GF-D8 (cell line): ENCODE results near the gene NOTCH4.
A peak's percentile ranks its signal among the peaks of the same experiment; 100 is the strongest.

Source experiments
- DNase-seq: peaks from one replicate; lab custom pipeline; 2025; lab: John Stamatoyannopoulos, UW

Gene NOTCH4

GRCh38 chr6:32166411-32167061 is 57.3 kb downstream of the NOTCH4 start:
- no peak for DNase-seq

DNA sequence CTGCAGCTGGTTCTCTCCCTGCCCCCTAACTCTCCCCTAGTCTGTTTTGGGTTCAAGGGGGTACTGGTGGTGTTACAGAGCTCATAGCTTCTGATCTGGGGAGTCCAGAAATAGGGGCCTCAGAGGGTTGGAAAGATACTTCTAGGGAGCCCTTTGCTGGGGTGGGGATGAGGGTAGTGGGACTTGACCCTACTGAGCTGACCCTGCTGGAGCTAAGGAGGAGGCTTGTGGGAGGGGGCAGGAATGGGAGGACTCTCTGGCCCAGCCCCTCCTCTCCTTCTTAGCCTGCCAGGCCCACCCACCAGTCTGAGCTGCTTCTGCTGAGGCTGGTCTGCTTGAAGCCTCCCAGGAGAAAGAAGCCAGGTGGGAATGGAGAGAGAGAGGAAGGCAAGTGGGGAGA is 59.6 kb downstream of the NOTCH4 start, which contains the start of gene EGFL8:
TSS of gene EGFL8 (plus strand) at position 301 of the 400 bp plus-strand sequence. CDS start 1,571 bp downstream, outside the sequence.
- DNase-seq, result no peak

DNA sequence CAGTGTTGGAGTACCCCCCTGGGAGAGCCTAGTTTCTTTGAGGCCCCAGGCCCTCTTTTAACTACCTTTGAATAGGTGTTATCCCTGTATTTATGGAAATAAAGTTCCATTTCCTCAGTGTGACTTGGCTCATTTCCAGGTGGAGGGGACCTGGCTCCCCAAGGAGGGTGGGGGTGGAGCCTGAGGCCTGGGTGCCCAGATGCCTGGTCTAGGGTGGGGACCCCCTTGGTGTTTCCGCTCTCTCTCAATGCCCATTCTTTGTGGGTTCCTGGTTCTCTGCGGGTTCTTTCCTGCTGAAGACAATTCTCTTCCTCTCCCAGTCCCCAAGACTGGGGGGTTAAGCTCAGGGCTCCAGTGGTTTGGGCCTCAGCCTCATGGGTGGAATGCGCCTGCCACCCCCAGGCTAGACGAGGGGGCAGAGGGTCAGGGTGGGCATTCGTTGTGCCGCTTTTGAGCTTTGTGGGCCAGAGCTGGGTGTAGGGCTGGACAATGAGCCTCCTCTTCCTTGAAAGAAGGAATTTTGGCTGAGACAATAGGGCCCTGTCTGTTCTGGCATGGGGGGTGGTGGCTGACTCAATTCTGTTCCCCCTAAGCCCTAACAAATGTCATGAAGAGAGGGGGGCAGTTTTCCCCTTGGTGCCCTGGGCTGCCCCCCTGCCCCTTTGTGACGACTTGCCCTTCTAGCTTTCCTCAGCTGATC is 60.2 kb downstream of the NOTCH4 start:
- DNase-seq, result no peak

- DNase-seq, result no peak
Measured at GRCh38 chr6:32158052-32158451, 65.8 kb downstream of the NOTCH4 start.

GRCh38 chr6:32156891-32157290 is 67.0 kb downstream of the NOTCH4 start:
- DNase-seq, result no peak

- DNase-seq, result peak; percentile 29
Measured at GRCh38 chr6:32154514-32155161, 69.2 kb downstream of the NOTCH4 start.

DNA sequence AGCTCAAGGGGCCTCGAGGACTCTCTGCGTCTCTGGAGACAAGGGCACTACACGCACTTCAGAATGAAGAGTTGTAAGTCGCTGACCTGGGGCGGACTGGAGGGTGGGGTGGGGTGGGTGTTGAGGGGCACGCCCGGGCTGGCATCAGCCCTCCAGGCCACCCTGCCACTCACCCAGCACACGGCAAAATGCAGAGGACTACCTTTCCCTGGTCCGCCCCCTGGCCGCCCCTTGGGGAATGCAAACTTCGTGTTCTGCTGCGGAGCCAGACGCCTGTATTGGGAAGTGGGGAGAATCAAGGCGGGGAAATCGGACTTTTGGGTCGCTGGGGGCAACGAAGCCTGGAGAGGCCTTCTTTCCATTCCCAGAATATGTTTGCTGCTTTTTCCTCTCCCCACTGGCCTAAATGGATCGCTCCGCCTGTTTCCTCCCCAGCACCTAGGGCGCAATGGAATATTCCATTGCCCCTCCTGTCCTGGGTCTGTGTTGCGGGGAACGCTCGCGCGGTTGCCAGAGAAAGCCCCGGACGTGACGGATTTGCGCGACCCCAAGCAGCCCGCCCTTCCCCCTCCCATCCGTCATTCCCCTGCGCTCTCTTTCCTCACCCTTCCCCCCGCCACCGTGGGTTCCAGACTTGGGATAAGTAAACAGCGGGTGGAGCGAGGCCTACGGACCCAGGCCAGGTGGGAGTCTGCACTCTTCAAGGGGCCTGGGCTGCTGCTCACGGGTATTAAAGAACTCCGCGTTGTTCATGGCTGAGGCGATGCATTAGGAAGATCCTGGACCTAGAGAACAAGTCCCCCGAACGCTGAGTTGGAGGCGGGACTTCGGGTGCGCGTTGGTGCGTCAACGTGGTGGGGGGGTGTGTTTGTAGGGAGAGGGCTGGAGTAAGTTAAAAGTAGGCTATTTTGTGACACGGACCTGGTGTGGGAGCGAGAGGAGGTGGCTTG is 70.0 kb downstream of the NOTCH4 start, which contains the start of gene PPT2:
TSS of gene PPT2 (plus strand) at position 578 of the 950 bp plus-strand sequence. CDS start 454 bp downstream, outside the sequence.
- DNase-seq, result peak; percentile 38

- no peak for DNase-seq
Measured at GRCh38 chr6:32152769-32153563, 70.9 kb downstream of the NOTCH4 start.

- no peak for DNase-seq
Measured at GRCh38 chr6:32151863-32152768, 71.8 kb downstream of the NOTCH4 start, which contains the start of gene PRRT1. Gene PRRT1, minus strand, starts transcription at chr6:32151939. Its CDS starts 112 bp downstream, at chr6:32151827.

GRCh38 chr6:32151181-32151862 is 72.5 kb downstream of the NOTCH4 start:
- no peak for DNase-seq

GRCh38 chr6:32149932-32150870 is 73.7 kb downstream of the NOTCH4 start:
- no peak for DNase-seq

- DNase-seq, result no peak
Measured at GRCh38 chr6:32149092-32149755, 74.6 kb downstream of the NOTCH4 start.

DNA sequence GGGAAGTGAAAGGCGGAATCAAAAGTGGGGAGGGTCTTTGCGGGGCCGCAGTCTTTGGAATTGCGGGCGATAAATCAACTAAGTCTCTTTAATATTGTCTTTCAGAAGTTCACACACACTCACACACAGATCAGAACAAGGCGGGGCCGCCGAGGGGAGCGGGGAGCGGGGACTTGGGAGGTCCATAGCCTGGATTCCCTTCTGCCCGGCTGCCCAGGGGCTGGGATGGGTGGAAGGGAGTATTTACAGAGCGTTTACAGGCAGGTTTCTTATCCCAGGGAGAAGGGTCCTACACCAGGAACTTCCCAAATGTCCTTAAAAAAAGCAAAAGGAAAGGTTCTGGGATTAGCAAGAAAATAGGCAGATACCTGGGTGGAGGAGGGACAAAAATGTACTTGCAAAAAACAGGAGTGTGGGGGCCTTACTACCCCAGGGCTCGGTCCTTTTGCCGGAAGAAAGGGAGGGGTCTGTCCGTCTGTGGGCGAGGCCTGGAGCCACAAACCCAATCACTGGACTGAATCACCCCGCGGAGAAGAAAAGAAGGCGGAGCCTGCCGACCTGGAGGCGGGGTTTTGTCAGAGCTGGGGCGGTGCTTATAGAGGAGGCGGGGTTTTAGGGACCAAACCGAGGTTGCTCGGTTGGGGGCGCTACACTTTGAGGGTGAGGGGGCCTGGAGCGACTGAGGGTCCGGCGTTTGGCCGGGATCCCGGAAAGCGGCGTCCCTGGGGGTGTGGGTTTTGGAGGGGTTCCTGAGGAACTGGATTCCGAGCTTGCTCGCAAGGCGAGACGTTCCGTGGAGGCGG is 75.4 kb downstream of the NOTCH4 start:
- DNase-seq, result no peak

- no peak for DNase-seq
Measured at GRCh38 chr6:32147401-32148132, 76.3 kb downstream of the NOTCH4 start.

DNA sequence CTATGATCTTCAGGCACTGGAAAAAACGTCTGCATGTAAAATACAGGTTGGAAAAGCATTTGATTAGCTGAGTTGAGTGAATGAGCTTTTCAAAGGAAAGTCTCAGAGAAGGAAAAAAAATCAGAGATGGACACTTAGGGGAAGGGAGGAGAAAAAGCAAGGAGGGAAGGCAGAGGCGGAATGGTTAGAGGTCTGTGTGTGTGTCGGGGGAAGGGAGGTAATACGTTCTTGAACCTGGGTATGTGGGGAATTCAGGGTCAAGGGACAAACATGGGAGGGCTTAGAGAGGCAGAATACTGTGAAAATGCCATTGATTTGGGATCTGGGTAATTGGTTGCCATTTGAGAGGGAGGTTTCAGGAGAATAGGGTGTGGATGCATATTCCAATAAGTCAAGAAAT is 77.2 kb downstream of the NOTCH4 start:
- no peak for DNase-seq

DNA sequence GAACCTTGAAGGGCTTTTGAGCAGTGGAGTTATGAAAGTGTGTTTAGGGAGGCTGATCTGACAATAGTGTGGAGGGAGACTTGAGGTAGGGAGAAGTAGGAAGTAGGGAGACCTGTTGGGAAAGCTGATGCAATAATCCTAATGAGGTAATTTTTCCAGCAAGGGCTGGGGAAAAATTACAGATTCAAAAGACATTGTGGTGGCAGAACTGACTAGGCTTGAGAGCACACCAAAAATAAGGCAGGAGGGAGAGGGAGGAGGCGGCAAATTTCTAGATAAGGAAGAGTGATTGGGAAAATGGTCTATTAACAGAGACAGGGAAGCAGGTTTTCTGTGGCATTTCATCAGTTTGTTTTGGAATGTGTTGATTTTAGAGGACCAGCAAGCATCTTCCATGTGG is 77.6 kb downstream of the NOTCH4 start:
- DNase-seq, result no peak
